Kidney (tissue), 14 donors: ENCODE measurements around the gene TRPM3. TPM values are rescaled to one million over a fixed set of nuclear protein-coding genes. Genes with fewer than 3 reads are reported as not detected.

ENCODE experiments used
- DNase-seq, 5 donors: peaks; one replicate each; pipeline ENCODE4 v3.0.0-alpha.2; 2013 to 2020
- FAIRE-seq: peaks from 2 replicates; lab custom pipeline; 2012; peaks lifted over from hg19 to GRCh38; lab: Jason Lieb, UNC
- H3K27ac ChIP-seq, 2 donors: one replicate each; pipeline ENCODE4 v1.7.0; 2013; ENCODE audit warnings: low read depth in 2 of 2, low read length in 2 of 2, inconsistent platforms in 1 of 2
- H3K27me3 ChIP-seq: one replicate; pipeline ENCODE4 v1.7.1; 2013; ENCODE audit warnings: low read length, inconsistent platforms; ENCODE audit not compliant: control insufficient read depth, insufficient read depth
- H3K36me3 ChIP-seq, 3 donors: one replicate each; pipeline versions ENCODE4 v1.7.0 to v1.7.1; 2013; ENCODE audit warnings: low read length in 3 of 3, control low read depth in 1 of 3, inconsistent platforms in 1 of 3; ENCODE audit not compliant: insufficient read depth in 3 of 3, control insufficient read depth in 2 of 3
- H3K4me1 ChIP-seq, 3 donors: one replicate each; pipeline versions ENCODE4 v1.7.0 to v1.7.1; 2013; ENCODE audit warnings: low read length in 3 of 3, inconsistent platforms in 1 of 3, low read depth in 1 of 3; ENCODE audit not compliant: control insufficient read depth in 2 of 3, insufficient read depth in 2 of 3
- H3K4me3 ChIP-seq, 3 donors: one replicate each; pipeline versions ENCODE4 v1.7.0 to v1.8.1; 2013; ENCODE audit warnings: low read length in 3 of 3, control low read depth in 1 of 3, inconsistent platforms in 1 of 3
- H3K9ac ChIP-seq, 3 donors: one replicate each; pipeline versions ENCODE4 v1.7.0 to v1.7.1; 2013; ENCODE audit warnings: low read length in 3 of 3, control low read depth in 1 of 3, inconsistent platforms in 1 of 3
- H3K9me3 ChIP-seq, 3 donors: one replicate each; pipeline versions ENCODE4 v1.7.0 to v1.7.1; 2013; ENCODE audit warnings: low read length in 3 of 3, control low read depth in 1 of 3, inconsistent platforms in 1 of 3; ENCODE audit not compliant: control insufficient read depth in 2 of 3, insufficient read depth in 1 of 3
- CTCF ChIP-seq: IDR thresholded peaks from 3 replicates; pipeline ENCODE4 v1.5.1; 2012; ENCODE audit warnings: mild to moderate bottlenecking, moderate library complexity, borderline replicate concordance; ENCODE audit not compliant: insufficient read depth; ENCODE audit errors: extremely low read depth
- intact Hi-C: fragments of 100-400 bp; cut with DNase I; formaldehyde crosslinking; loops from one replicate; pipeline ENCODE4 v1.11.1; 2022
- polyA plus RNA-seq: library from polyadenylated mRNA; stranded (reverse); fragments of 350-450 nt; fragmentation: Illumina TruSeq; extraction: RNeasy Lipid Tissue Mini Kit (QIAGEN cat#74804); gene quantifications from one replicate; pipeline ENCODE4 v1.2.3, GENCODE V29; 2014; ENCODE audit warnings: low read depth, low replicate concordance; ENCODE audit not compliant: insufficient read depth
- total RNA-seq: library from RNA; stranded (reverse); fragmentation: NEBNext Ultra II Directional; extraction: Animal tissue kit (Norgen Biotek cat#: 25700); gene quantifications from one replicate; pipeline ENCODE4 v1.2.1, GENCODE V29; 2021
- donor health status: control.
- donor health status: control.
- donor health status: control.
- donor health status: control.
- donor health status: control.
- donor health status: DM: yes; HTN: yes; CAD: no.
- donor health status: Normal renal cell carcinoma (clear cell type).

The TRPM3 gene
- total and polyA plus RNA-seq, 2 donors from 2014 or later = 8.8 to 11.4 TPM

GRCh38 chr9:70529377-70529776 is 592.0 kb downstream of the TRPM3 start:
- intact Hi-C loops = no loop called here
- H3K9ac ChIP-seq = no peak overlapping the region
- no peak overlapping the region for H3K27ac ChIP-seq
- H3K27me3 ChIP-seq = no peaks in the 10 kb centered on the region
- peaks cover 0 to 3% (median 0%) of the 10 kb centered on the region in 3 donors for H3K9me3 ChIP-seq
- no peaks in the 10 kb centered on the region for H3K4me1 ChIP-seq
- no peak overlapping the region for H3K4me3 ChIP-seq
- FAIRE-seq (no peak), DNase-seq (no peak)
- no peak for TF ChIP-seq CTCF
- H3K36me3 ChIP-seq = no peaks in the 10 kb centered on the region

DNA sequence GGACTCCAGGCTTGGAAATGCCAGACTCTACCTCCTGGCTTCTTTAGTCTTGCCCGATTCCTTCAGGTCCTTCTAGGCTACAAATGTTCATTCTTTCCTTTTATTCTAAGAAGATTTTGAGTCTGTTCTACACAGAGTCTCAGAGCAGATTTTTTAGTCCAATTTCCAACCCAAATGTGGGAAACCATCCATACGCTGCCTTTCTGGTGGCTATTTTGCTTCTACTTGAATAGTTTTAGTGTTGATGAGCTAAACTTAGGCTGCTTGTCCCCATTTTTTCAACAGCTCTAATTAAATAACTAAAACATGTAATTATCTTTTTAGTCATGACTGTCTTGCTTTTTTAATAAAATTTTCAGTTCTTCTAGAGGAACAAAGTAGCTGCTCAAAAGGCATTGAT is 594.5 kb downstream of the TRPM3 start:
- Histone ChIP-seq H3K4me3 (no peak overlapping the region), H3K36me3 (no peaks in the 10 kb centered on the region), H3K27me3 (no peaks in the 10 kb centered on the region), H3K4me1 (no peaks in the 10 kb centered on the region), H3K9me3 (peaks cover 0 to 3% (median 0%) of the 10 kb centered on the region in 3 donors), H3K9ac (no peak overlapping the region), H3K27ac (no peak overlapping the region)
- DNase-seq (no peak), FAIRE-seq (no peak)
- intact Hi-C loops = no loop called here
- no peak for TF ChIP-seq CTCF

DNA sequence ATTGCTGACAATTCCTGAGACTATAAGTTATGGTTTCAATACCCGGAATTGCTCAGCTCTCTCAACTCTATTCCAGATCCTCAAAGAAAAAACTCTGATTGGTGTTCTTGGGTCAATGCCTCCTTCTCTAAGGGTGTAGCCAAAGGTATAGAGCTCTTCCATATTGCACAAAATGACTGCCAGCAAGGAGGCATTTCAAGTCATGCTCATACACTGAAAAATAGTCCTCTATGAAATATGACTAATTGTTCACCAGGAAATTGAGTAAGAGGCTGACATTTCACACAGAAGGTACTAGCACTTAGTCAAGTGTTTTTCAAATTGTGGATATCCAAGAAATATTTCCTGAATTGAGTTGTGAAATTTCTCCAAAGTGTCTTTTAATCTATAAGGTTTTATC is 595.9 kb downstream of the TRPM3 start:
- Histone ChIP-seq H3K27me3 (no peaks in the 10 kb centered on the region), H3K9ac (no peak overlapping the region), H3K4me1 (no peaks in the 10 kb centered on the region), H3K27ac (no peak overlapping the region), H3K4me3 (no peak overlapping the region), H3K9me3 (peaks cover 0 to 3% (median 0%) of the 10 kb centered on the region in 3 donors), H3K36me3 (no peaks in the 10 kb centered on the region)
- intact Hi-C loops = no loop called here
- DNase-seq = no peak
- TF ChIP-seq CTCF = no peak
- no peak for FAIRE-seq

GRCh38 chr9:70519912-70520724 is 601.3 kb downstream of the TRPM3 start:
- H3K36me3 ChIP-seq = no peaks in the 10 kb centered on the region
- H3K4me3 ChIP-seq = no peak overlapping the region
- H3K9me3 ChIP-seq = peaks cover 0 to 3% (median 0%) of the 10 kb centered on the region in 3 donors
- no peaks in the 10 kb centered on the region for H3K4me1 ChIP-seq
- FAIRE-seq (no peak), DNase-seq (peak in 1 of 5 donors; percentile 7)
- H3K27me3 ChIP-seq = no peaks in the 10 kb centered on the region
- no peak overlapping the region for H3K27ac ChIP-seq
- H3K9ac ChIP-seq = no peak overlapping the region
- no peak for TF ChIP-seq CTCF
- intact Hi-C loops = no loop called here
